GM18526 (cell line): ENCODE measurements around the gene TMEM9B.

Source experiments
- POLR2A ChIP-seq: IDR thresholded peaks from 3 replicates; pipeline ENCODE4 v1.6.1; 2011; ENCODE audit not compliant: insufficient read length; ENCODE audit errors: extremely low read depth

Gene TMEM9B

GRCh38 chr11:8964324-8965320 is at the start of gene TMEM9B:
TMEM9B (minus strand) TSS chr11:8964442; CDS start chr11:8964313, 129 bp downstream.
- peak; percentile 72 for TF ChIP-seq POLR2A

- no peak for TF ChIP-seq POLR2A
These were observed 49.1 kb upstream of the TMEM9B start for GRCh38 chr11:9013373-9013772.

DNA sequence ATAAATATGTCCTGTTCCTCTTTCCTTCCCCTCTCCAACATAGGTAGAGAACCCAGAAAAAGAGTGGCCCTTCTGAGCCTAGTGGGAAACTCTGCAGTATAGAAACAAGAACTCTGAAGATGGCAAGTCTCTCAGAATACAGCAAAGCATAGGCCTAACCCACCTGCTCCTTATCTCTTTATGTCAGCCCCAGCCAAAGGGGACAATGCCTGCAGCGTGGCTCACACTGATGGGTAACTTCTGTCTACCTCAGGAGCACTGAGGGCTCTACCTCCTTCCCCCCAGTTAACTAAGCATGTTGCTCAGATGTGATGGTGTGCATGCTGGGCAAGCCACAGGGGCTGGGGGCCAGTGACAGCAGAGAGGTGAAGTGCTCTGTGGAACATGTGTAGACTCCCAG is 44.4 kb upstream of the TMEM9B start:
- no peak for TF ChIP-seq POLR2A

GRCh38 chr11:9008011-9008550 is 43.8 kb upstream of the TMEM9B start:
- no peak for TF ChIP-seq POLR2A

DNA sequence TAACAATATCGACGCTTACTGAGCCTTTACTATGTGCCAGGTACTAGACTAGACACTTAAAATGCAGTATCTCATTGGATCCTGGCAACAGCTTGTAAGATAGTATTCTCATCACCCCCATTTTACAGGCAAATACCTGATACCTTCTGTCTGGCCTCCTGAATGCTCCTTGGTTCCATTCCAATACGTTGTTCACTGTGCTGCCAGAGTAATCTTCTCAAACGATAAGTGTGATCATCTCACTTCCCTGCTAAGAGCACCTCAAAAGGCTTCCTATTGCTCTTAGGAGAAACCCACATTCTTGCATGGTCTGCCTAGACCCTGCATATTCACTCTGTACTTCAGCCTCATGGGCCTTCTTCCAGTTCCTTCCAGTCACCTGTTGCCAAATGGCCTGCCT is 40.8 kb upstream of the TMEM9B start:
- TF ChIP-seq POLR2A = no peak

DNA sequence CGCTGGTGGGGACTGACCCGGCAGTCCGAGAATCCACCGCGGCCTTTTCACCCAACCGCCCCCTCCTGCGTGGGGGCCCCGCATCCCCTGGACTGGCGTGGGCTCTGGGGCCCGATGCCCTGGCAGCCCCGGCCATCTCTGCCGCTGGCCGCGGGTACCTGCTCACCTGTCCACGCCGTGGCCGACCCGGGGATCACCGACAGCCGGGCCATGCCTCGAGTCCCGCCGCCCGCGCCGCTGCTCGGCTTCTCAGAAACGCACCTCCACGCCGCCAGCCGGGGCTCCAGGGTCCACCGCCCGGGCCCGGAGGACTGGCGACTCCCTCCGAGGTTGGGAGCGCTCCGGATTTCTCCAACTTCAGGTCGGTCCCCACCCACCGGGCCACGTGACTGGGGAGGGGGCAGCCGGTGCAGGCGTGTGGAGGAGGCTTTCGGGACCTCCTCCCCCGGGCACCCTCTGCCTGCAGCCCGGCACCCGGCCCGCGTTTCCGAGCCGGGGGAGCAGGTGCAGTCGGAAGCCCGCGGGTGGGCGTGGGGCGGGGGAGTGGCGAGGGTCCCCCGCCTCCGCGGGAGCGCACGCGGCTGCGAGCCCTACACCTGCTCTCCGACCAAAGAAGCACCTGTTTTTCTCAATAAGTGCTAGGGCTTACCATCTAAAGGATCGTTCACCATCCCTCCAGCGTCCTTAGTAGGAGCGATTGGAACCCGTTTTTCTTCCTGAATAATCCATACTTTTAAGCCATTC is 40.1 kb upstream of the TMEM9B start:
- TF ChIP-seq POLR2A = no peak

DNA sequence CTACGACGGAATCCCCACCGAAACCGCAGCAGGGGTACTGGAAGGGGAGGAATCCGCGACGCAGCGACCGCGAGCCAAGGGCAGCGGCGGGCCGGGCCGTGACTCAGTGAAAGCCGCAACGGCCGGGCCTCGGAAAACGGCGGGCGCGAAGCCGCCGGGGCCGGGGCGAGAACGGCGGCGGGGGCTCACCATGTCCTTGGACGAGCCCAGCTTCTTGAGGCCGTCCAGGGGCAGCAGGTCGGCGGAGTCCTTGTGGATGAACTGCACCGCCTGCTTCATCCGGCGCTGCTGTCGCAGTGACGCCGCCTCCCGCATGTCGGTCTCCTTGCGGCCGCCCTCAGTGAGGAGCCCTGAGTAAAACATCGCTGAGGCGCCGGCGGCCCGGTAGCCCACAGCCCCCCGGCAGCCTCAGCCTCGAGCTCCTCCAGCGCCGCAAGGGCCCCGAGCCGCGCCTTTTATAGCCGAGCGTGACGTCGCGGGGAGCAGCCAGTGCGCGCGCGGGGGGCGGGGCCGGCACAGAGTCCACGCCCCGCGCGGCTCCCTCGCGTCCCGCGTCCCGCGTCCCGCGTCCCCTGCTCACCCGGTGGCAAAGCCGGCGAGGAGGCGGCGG is 39.4 kb upstream of the TMEM9B start, which contains the start of gene NRIP3:
Gene NRIP3 (minus strand): TSS at position 429 of the 610 bp plus-strand sequence. CDS start 66 bp downstream, at position 363.
- TF ChIP-seq POLR2A = no peak

GRCh38 chr11:9002920-9003572 is 38.8 kb upstream of the TMEM9B start:
- no peak for TF ChIP-seq POLR2A

DNA sequence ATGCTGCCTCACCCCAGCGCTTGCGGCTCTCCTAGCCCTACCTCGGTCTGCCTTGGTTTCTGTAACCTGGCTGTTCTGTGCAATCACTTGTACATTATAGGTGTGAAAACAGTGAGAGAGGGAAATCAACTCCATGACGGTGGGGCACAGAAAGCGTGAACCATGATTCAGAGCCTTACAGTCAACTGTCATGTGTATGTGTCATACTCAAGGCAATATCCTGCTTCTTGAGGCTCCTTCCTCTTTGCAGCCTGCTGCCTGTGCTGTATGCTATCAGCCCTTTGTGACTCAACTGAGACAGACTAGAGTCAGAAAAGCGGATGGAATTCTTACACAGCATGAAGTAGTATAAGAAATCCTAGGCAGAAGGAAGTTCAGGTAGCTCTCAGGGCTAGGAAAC is 37.5 kb upstream of the TMEM9B start:
- no peak for TF ChIP-seq POLR2A

DNA sequence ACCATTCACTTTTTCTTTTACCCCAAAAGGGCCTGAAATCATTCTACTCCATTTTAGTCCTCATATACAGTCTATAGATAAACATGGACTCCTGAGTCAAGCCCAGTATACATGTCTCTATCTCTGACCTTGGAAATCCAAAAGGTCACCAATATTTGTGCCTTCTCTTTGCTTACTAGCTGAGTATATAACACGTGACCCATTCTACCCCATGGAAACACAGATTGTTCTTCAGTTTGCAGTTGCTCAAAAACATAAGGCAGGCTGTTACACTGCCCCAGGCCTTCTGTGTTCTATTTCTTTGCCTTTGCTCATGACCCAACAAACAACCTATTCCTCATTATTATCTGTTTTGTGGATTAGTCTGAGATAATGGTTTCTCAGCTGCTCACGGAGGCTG is 33.8 kb upstream of the TMEM9B start:
- no peak for TF ChIP-seq POLR2A

DNA sequence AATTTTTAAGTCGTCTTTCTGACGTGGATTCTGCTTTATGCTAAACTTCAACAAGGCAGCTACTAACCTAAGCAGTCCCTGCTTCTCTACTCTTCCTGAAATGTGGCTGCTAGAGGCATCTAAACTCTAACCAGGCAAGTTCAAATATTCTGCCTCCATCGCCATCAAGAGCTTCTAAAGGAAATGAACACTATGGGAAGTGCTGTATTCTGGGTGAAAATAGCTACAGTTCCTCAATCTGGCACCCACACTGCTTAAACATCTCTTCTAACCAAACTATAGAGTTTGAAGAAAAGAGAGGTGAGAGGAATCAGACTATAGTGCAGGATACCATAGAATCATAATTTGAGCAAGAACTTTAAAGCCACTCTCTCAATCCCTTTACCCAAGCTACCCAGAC is 33.2 kb upstream of the TMEM9B start:
- no peak for TF ChIP-seq POLR2A

- no peak for TF ChIP-seq POLR2A
These were observed 25.2 kb upstream of the TMEM9B start for GRCh38 chr11:8989453-8989852.

DNA sequence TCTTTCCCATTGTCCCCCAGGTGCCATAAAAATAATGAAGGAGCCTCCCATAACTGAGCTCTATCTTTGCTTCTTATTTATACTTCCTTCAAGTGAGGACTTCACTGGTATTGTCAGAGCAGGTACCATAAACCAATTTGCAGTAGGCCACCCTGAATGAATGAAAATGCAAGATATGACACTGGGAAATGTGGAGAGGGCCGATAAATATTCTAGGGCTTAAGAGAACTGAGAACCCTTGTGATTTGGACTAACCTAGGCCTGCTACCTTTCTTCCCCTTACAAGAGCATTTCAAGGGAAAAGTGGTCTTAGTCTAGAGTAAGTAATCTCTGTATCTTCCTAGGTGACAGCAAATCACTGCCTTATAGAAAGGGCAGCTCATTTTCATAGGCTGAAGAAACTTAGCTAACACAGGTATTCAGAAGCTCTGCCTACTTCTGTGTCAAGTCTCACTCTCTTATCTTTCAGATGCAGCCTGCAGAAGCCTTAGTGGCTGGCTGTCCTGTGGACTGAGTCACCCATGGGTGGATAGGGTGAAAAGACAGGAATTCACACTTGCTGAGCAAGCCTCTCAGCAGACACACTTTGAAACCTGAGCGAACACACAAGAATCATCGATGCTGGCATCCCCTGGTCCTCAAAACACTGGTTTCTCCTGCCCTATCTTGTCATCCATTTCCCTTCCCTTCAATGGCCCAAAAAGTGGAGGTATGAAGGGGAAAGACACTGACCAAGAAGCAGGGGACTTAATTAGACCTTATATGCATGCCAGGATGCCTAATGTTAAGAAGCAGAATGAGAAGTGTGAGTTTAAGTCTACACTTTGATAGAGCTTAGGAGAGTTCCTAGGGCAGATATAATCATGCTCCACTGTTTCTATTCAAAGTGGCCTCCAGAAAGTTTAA is 24.3 kb upstream of the TMEM9B start:
- TF ChIP-seq POLR2A = no peak

DNA sequence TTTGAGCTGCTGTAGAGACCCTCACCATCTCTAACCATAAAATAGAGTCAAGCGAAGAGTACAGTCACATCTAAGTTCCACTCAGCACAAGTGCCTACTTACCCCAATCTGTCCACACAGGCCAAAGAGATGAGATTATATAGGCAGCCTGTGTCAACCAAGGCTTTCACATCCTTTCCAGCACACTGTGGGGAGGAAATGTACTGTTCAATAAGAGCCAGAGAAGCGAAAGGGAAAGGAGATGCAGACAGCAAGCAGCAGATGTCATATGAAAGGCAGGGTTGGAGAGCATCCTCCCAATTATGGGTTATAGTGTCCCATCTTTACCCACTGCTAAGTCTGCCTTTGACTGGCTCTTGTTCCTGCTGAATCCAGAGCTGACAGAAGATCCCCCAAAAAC is 23.2 kb upstream of the TMEM9B start:
- no peak for TF ChIP-seq POLR2A
